Ishikawa (cell line): ENCODE measurements around the gene NTN5.
A peak's percentile ranks its signal among the peaks of the same experiment; 100 is the strongest.

Source experiments
- CEBPB ChIP-seq: IDR thresholded peaks from 2 replicates; pipeline ENCODE4 v1.6.1; 2012
- EGR1 ChIP-seq: IDR thresholded peaks from 2 replicates; pipeline ENCODE4 v1.6.1; 2012
- EP300 ChIP-seq: IDR thresholded peaks from 2 replicates; pipeline ENCODE4 v1.6.1; 2012; ENCODE audit warnings: borderline replicate concordance
- FOXM1 ChIP-seq: IDR thresholded peaks from 2 replicates; pipeline ENCODE4 v1.6.1; 2012; ENCODE audit warnings: low read depth, borderline replicate concordance
- RAD21 ChIP-seq: IDR thresholded peaks from 2 replicates; pipeline ENCODE4 v1.6.1; 2012; ENCODE audit warnings: low read depth
- REST ChIP-seq: IDR thresholded peaks from 2 replicates; pipeline ENCODE4 v1.6.1; 2012; ENCODE audit warnings: low read depth, mild to moderate bottlenecking
- TAF1 ChIP-seq: IDR thresholded peaks from 2 replicates; pipeline ENCODE4 v1.6.1; 2012; ENCODE audit warnings: low read depth, mild to moderate bottlenecking
- TCF12 ChIP-seq: IDR thresholded peaks from 2 replicates; pipeline ENCODE4 v1.6.1; 2012; ENCODE audit warnings: low read depth
- TEAD4 ChIP-seq: IDR thresholded peaks from 2 replicates; pipeline ENCODE4 v1.6.1; 2012
- YY1 ChIP-seq: IDR thresholded peaks from 2 replicates; pipeline ENCODE4 v1.6.1; 2012; ENCODE audit warnings: low read depth
- ZBTB7A ChIP-seq: IDR thresholded peaks from 2 replicates; pipeline ENCODE4 v1.6.1; 2012; ENCODE audit warnings: low read depth
- TF ChIP-seq, protein P1 (sequence below): IDR thresholded peaks from 2 replicates; pipeline ENCODE4 v1.6.1; 2012
- TF ChIP-seq, protein P2 (sequence below): IDR thresholded peaks from 2 replicates; pipeline ENCODE4 v1.6.1; 2012

GRCh38 chr19:48624067-48624594 is 48.7 kb downstream of the NTN5 start:
- TF ChIP-seq REST, result no peak
- no peak for TF ChIP-seq FOXM1
- TF ChIP-seq EGR1, result peak; percentile 91
- no peak for TF ChIP-seq EP300
- TF ChIP-seq CEBPB, result no peak
- TF ChIP-seq, protein P1, sequence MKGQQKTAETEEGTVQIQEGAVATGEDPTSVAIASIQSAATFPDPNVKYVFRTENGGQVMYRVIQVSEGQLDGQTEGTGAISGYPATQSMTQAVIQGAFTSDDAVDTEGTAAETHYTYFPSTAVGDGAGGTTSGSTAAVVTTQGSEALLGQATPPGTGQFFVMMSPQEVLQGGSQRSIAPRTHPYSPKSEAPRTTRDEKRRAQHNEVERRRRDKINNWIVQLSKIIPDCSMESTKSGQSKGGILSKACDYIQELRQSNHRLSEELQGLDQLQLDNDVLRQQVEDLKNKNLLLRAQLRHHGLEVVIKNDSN, result no peak
- TF ChIP-seq YY1, result peak; percentile 100
- no peak for TF ChIP-seq RAD21
- TF ChIP-seq ZBTB7A, result peak; percentile 68; the same call in 1 of the 2 replicates
- no peak for TF ChIP-seq TAF1
- TF ChIP-seq, protein P2, sequence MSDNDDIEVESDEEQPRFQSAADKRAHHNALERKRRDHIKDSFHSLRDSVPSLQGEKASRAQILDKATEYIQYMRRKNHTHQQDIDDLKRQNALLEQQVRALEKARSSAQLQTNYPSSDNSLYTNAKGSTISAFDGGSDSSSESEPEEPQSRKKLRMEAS, result peak; percentile 68
- TF ChIP-seq TCF12, result no peak
- TF ChIP-seq TEAD4, result no peak
